Measurements from ENCODE around the gene NREP.

NREP gene

DNA sequence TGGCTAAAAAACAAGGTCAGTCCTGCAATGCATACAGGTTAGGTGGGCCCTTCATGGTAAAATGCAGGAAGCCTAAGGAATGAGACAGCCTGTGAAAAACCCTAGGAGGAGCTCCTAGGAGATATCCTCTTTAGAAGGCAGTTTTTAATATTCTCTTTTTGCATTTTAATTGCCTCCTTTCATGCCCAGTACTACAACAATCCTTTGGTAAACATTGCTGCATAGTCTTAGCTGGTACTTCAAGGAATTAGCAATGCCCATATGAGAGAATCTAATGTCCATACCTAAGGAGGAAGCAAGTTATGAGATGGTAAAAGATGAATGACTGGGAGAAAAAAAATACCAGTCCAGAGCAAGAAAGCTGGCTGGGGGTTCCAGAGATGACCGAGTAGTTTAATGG lies 61.0 kb downstream of the NREP start:
- no peak for DNase-seq (ENCODE audit: low read depth)

DNA sequence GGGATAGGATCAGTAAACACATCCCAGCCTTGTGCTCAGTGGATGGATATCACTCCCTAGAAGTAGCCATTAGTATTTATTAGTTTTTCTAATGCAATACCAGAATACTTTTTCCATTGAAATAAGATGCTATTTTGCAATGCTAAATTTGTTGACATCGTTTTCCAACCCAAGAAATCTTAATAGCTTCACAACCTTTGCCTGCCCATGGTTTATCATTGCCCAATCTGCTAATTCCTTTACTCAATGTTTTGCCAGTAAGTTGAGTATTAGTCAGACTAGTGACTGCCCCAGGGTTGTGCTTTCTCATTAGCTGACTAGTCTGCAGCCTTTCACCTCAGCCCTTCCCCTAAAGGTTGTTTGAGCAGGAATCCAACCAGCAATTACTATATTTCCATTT lies 62.9 kb downstream of the NREP start:
- DNase-seq (ENCODE audit: low read depth), result no peak

DNA sequence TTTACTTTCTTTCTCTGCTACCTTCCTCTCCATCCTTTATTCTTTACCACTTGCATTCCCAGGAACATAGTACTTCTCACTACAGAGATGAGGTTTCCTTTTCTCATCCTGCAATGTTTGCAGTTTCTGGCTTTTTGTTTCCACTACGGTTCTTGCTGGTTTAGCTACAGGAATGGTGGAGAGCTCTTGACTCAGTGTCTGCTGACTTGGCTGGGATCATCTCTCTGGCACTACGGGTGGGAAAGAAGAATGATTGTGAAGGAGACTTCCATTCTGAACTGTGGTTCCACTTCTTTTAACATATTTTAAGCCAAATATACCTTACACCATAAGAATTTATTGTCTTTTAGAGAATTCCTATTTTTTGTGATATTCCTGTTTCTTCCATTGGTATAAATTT lies 65.1 kb downstream of the NREP start:
- DNase-seq (ENCODE audit: low read depth), result no peak

DNA sequence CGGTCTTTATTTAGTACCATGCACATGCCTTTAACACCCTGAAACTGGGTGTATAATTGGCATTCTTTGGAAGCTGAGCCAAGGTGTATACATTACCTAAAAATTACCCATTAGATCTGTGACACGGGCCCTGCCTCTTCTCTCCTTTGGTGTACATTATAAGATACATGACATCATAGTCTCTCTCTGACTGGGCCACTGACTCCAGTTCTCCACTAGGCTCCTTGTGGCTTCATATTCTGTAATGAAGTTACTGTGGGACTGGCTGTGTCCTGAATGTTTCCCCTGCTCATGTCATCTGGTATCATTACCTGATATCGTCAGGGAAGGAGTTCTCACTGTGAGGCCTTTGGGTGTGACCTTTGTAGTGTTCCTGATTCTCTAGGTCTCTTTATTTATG lies 65.5 kb downstream of the NREP start:
- DNase-seq (ENCODE audit: low read depth), result no peak

DNA sequence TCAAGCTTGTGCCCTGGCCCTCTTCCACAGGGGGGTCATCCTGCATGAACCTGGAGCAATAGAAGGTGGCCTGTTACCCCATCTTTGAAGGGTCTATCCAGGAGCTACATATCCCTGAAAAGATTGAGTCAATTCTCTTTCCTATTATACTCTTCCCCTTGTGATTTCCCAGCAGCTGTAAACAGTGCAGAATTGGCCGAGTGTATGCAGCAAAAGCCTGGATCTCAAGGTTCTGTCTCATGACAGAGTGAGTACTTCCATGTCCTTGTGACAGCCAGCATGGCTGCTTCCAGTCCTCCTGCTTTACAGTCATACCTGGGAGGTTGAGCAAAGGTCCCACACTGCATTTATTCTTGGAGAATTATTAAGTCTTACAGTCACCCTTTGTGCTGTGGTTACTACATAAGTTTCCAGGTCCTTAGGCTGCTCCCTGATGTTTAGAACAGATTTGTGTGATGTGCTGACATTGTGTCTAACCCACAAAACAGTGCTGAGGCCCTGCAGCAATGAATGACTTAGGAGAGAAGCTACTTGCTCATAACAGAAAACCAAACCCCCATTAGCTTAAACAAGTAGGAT lies 67.5 kb downstream of the NREP start:
- no peak for DNase-seq (ENCODE audit: low read depth)

DNA sequence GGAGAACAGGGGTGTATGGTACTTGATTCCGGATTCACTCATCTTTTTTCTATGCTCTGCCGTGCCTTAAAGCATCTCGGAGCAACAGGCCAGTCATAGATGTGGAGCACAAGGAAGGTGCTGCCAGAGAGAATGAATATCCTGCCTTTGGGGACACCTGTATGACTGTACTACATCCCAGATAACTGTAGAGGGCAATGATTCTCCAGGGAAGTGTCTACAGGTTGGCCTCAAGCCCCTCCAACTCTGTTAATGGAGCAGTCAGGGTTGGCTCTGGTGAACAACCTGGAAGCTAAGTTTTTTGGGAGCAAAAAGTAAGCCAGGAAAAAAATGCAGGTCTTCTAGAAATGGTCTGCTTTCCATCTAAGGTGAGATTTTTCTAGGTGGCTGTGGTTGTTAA lies 71.0 kb downstream of the NREP start:
- DNase-seq (ENCODE audit: low read depth), result no peak

DNA sequence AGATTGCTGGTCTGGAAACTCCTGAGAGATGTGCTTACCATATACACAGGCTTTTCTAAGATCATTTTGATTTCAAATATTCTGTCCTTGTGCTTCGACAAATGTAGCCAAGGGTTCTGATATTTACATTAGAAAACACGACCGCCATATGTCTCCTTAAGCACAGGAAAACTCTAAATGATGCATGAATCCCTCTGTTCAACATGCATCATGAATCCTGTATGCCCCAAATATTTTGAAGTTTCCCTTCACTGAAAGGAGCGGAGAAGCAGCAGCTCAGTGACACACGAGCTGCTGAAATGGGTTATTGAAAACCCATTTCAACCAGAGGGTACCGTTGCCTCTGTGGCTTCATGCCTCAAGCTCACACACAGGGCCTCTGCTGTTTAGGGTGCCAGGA lies 74.4 kb downstream of the NREP start:
- DNase-seq (ENCODE audit: low read depth), result no peak

DNA sequence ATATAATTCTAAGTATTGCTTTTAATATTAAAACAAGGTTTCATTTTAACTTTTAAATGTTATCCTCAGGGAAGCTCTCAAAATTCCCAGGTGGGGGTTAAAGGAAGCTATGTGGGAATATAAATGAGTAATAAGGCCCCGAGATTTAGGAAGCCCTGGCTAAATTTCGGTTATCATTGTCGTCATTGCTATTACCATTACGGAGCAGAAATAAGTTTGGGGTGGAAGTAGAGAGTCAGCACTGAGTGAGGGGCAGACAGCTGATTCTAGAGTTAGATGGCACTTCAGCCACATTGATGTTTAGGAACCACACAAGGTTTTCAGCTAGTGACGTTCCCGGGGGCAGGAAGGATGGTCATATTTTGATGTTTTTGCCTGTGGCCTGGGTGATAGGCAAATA lies 74.9 kb downstream of the NREP start:
- DNase-seq (ENCODE audit: low read depth), result no peak

DNA sequence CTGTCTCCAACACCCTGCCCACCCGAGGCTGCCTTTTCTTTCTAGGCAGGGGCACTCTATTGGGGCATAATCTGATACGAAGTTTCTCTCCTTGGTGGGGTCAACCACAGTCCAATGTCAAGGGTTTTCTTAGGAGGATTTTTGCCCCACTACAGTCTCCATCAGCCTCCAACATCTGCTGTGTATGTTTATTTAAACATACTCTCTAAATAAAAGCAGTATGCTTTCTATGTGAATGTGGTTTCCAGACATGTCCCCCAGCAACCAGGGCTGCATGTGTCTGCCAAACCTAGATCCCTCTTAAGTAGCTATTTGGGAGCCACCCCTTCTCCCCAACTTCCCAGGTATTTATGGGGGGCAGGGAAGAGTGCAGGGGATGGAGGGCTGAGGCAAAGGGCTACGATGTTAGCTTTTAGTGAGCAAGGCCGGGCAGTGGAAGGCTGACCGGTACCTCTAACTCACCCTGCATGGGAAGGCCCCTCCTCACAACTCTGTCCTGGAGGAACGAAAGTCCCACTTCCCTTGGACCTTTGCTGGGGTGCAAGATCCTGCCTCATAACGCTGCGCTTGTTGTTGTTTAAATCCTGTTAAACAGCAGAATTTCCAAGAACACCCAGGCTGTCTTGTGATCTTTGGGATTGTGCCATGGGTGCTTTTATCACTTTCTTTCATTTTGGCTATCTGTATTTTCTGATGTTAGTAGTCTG lies 75.4 kb downstream of the NREP start:
- no peak for DNase-seq (ENCODE audit: low read depth)

DNA sequence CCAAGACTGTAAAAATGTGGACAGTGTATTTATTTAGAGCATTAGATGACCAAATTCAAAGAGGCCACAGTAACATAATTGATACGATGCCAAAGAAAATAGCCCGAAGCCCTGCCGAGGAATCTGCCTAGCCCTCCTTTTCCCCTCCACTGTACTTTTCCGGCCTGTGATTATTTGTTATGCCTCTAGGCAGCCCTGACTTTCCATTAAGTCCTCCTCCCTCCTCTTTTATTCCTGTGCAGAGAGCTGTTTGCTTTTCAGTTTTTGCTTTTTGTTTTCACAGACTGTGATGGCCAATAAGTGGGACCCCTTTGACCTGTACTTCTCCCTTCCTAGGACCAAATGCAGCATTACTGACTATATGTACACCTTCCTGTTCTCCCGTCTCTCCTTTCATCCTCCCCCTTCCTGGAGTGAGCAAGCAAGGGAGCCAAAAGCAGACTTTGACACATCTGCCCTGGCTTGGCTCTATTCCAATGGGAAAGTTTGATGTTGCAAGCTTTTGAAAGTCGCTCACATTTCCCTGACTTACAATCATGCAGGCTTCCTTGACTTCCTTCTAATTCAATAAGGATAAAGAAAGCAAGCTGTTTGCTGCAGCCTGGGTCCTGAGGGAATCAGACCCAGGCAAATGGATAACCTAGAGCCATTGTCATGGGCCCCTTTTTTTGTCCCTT lies 76.1 kb downstream of the NREP start:
- DNase-seq (ENCODE audit: low read depth), result no peak

DNA sequence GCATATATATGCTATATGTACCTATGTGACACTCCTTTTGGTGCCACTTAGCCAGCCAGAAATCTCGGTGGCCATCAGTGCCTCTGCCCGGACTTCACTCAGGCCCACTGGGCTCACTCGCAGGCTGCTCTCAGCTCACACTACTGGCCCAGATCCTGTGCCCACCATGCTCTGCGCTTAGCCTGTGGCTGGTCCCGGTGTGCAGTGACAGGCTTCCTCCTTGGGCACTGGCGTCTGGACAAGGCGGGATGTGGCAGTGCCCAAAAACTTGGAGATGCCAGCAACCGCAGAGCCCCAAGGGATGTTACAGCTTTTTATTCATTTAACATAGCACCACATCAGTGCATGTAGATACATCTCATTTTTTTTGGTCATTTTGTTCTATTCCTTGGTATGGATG lies 77.4 kb downstream of the NREP start:
- no peak for DNase-seq (ENCODE audit: low read depth)
